HepG2 (cell line): ENCODE data around the gene PLXNB2. TPM values are rescaled to one million over a fixed set of nuclear protein-coding genes. Genes with fewer than 3 reads are reported as not detected.

ENCODE experiments used
- ATAC-seq: fragments of 200-7000 bp; cut with Tn5 transposase; 3 replicates; pipeline ENCODE4 v1.9.1; 2020; ENCODE audit warnings: mild to moderate bottlenecking, moderate library complexity
- BruUV-seq: library from RNA; stranded (reverse); fragments of 400-500 nt; replicated peaks from 2 replicates; lab custom pipeline; 2021; lab: Mats Ljungman, UMichigan
- CTCF ChIA-PET: fragments of 300-600 bp; formaldehyde crosslinking; extraction: SDS; loops from one replicate; lab custom pipeline; 2021; ENCODE audit warnings: low total read pairs, inconsistent platforms, low intra/inter-chr PET ratio; lab: Yijun Ruan, JAX
- POLR2A ChIA-PET: fragments of 350-600 bp; sonication (Branson Sonifier 250); formaldehyde crosslinking; loops from one replicate; lab custom pipeline; 2020; ENCODE audit warnings: antibody characterized with exemption, inconsistent platforms; lab: Yijun Ruan, JAX
- DNase-seq: peaks from one replicate; pipeline ENCODE4 v3.0.0-alpha.2; 2015; ENCODE audit warnings: low spot score
- FAIRE-seq: peaks from 3 replicates; lab custom pipeline; 2011; peaks lifted over from hg19 to GRCh38; lab: Jason Lieb, UNC
- H2AFZ ChIP-seq: one replicate; pipeline ENCODE4 v1.6.1; 2011; ENCODE audit warnings: low read length, inconsistent platforms
- H3K27ac ChIP-seq: fragments of 300-600 bp; 3 replicates; pipeline ENCODE4 v1.8.0; 2011; ENCODE audit warnings: mixed run types, mild to moderate bottlenecking, mixed read lengths, low read length, inconsistent platforms; ENCODE audit not compliant: insufficient read depth; ENCODE audit errors: extremely low read length
- H3K27me3 ChIP-seq, 2 experiments: fragments of 200-600 bp in 1 of 2; 2 replicates in 1 of 2; 3 replicates in 1 of 2; pipeline versions ENCODE4 v1.6.0 to v1.8.0; 2011; ENCODE audit warnings: low read length in 2 of 2, mild to moderate bottlenecking in 2 of 2, moderate library complexity in 2 of 2, inconsistent platforms in 1 of 2; ENCODE audit not compliant: insufficient read depth in 2 of 2, control insufficient read depth in 1 of 2
- H3K36me3 ChIP-seq, 2 experiments: fragments of 200-600 bp in 1 of 2; replicated peaks in 1 of 2; 2 replicates in 1 of 2; 3 replicates in 1 of 2; pipeline versions ENCODE4 v1.5.1 to v1.8.0; 2011; ENCODE audit warnings: low read length in 2 of 2, inconsistent platforms in 1 of 2; ENCODE audit not compliant: insufficient read depth in 2 of 2, control insufficient read depth in 1 of 2
- H3K4me1 ChIP-seq: 2 replicates; pipeline ENCODE4 v1.5.1; 2012; ENCODE audit warnings: low read length, inconsistent platforms; ENCODE audit not compliant: insufficient read depth
- H3K4me2 ChIP-seq: 2 replicates; pipeline ENCODE4 v1.6.0; 2011; ENCODE audit warnings: low read depth, low read length, inconsistent platforms
- H3K4me3 ChIP-seq, 3 experiments: fragments of 200-600 bp in 1 of 3; sonication (generic), shearing (Covaris generic) in 1 of 3; replicated peaks in 1 of 3; 2 replicates each; pipeline ENCODE4 v1.5.1; 2011 to 2016; ENCODE audit warnings: low read length in 3 of 3, inconsistent platforms in 2 of 3, low read depth in 2 of 3, mild to moderate bottlenecking in 2 of 3, control low read depth in 1 of 3, mixed read lengths in 1 of 3; ENCODE audit not compliant: insufficient read depth in 1 of 3
- H3K79me2 ChIP-seq: one replicate; pipeline ENCODE4 v1.6.1; 2011; ENCODE audit warnings: low read length, inconsistent platforms; ENCODE audit not compliant: insufficient read depth
- H3K9ac ChIP-seq: 2 replicates; pipeline ENCODE4 v1.6.0; 2011; ENCODE audit warnings: mild to moderate bottlenecking, low read depth, low read length, inconsistent platforms; ENCODE audit not compliant: insufficient read depth
- H3K9me3 ChIP-seq: 2 replicates; pipeline ENCODE4 v1.5.1; 2012; ENCODE audit warnings: mild to moderate bottlenecking, low read length
- H4K20me1 ChIP-seq: 2 replicates; pipeline ENCODE4 v1.6.0; 2011; ENCODE audit warnings: inconsistent platforms, mild to moderate bottlenecking, low read length, moderate library complexity; ENCODE audit not compliant: insufficient read depth
- KAT8 ChIP-seq: IDR thresholded peaks from 2 replicates; pipeline ENCODE4 v1.6.1; 2016; ENCODE audit warnings: missing genetic modification reagents, missing compliant biosample characterization
- NFIB ChIP-seq: sonication (generic); formaldehyde crosslinking; IDR thresholded peaks from 2 replicates; pipeline ENCODE4 v1.9.0; 2021; ENCODE audit warnings: missing genetic modification reagents, mild to moderate bottlenecking, borderline replicate concordance
- RNF2 ChIP-seq: fragments of 450-650 bp; conservative IDR thresholded peaks from 2 replicates; pipeline ENCODE4 v1.6.1; 2016; ENCODE audit warnings: low read depth
- SPEN ChIP-seq: sonication (generic); formaldehyde crosslinking; IDR thresholded peaks from 2 replicates; pipeline ENCODE4 v1.5.1; 2020; ENCODE audit warnings: low read depth, mild to moderate bottlenecking, missing genetic modification reagents
- ZKSCAN1 ChIP-seq: fragments of 150-350 bp; IDR thresholded peaks from 2 replicates; pipeline ENCODE4 v1.6.1; 2014; ENCODE audit warnings: low read length
- ZNF232 ChIP-seq: sonication (generic); formaldehyde crosslinking; IDR thresholded peaks from 2 replicates; pipeline ENCODE4 v1.4.0; 2020; ENCODE audit warnings: missing genetic modification reagents, borderline replicate concordance
- ZNF788 ChIP-seq: sonication (generic); formaldehyde crosslinking; IDR thresholded peaks from 2 replicates; pipeline ENCODE4 v1.5.0; 2020; ENCODE audit warnings: mild to moderate bottlenecking, missing genetic modification reagents, borderline replicate concordance
- WGBS: methylation state at CpG from one replicate; pipeline ENCODE4 v1.1.6; 2017; ENCODE audit warnings: low lambda C conversion rate; 5-methylcytosine and 5-hydroxymethylcytosine counted together
- in situ Hi-C: cut with HindIII; loops from 2 replicates; pipeline ENCODE4 v1.10.0; 2017; ENCODE audit warnings: low pct_unique_long_range_greater_than_20kb; ENCODE audit not compliant: extremely low pct_ligation_motif_present
- intact Hi-C: fragments of 100-400 bp; cut with micrococcal nuclease; formaldehyde crosslinking; loops from one replicate; pipeline ENCODE4 v1.10.0; 2022; ENCODE audit not compliant: unreplicated experiment
- polyA plus RNA-seq, 8 experiments: library from polyadenylated mRNA; depleted of rRNA in 3 of 8; stranded (reverse) in 7 of 8; unstranded in 1 of 8; fragments of >200 nt; fragmentation: Illumina TruSeq in 4 of 8; extraction: Trizol in 4 of 8; gene quantifications; 2 replicates each; pipeline versions ENCODE4 v1.2.1 to v1.2.3, GENCODE V29; 2011 to 2016; ENCODE audit warnings: low read depth in 4 of 8, missing spikeins in 1 of 8, mixed read lengths in 1 of 8; ENCODE audit not compliant: insufficient read depth in 1 of 8
- total RNA-seq, 5 experiments: library from RNA; depleted of rRNA; stranded (reverse); fragments of >200 nt; fragmentation: Illumina TruSeq; extraction: Trizol; gene quantifications; 2 replicates each; pipeline ENCODE4 v1.2.3, GENCODE V29; 2016; ENCODE audit warnings: low read depth in 1 of 5
- TF ChIP-seq, protein P1 (sequence below): IDR thresholded peaks from 2 replicates; pipeline ENCODE4 v1.6.1; 2012; ENCODE audit warnings: low read length, improper control_type of control experiment
- TF ChIP-seq, protein P2 (sequence below): sonication (generic); formaldehyde crosslinking; IDR thresholded peaks from 2 replicates; pipeline ENCODE4 v1.5.0; 2020; ENCODE audit warnings: mild to moderate bottlenecking, missing genetic modification reagents, borderline replicate concordance
- TF ChIP-seq, protein P3 (sequence below): IDR thresholded peaks from 2 replicates; pipeline ENCODE4 v1.6.1; 2016; ENCODE audit warnings: missing compliant biosample characterization, missing genetic modification reagents, borderline replicate concordance
- TF ChIP-seq, protein P4 (sequence below): sonication (generic); formaldehyde crosslinking; conservative IDR thresholded peaks from 2 replicates; pipeline ENCODE4 v1.5.0; 2020; ENCODE audit warnings: missing genetic modification reagents

PLXNB2 gene
- total and polyA plus RNA-seq, 2 of the 13 experiments (the other 11 are each of a cell fraction or from before 2014, with no cell fraction given): 32.6 to 68.9 TPM

DNA sequence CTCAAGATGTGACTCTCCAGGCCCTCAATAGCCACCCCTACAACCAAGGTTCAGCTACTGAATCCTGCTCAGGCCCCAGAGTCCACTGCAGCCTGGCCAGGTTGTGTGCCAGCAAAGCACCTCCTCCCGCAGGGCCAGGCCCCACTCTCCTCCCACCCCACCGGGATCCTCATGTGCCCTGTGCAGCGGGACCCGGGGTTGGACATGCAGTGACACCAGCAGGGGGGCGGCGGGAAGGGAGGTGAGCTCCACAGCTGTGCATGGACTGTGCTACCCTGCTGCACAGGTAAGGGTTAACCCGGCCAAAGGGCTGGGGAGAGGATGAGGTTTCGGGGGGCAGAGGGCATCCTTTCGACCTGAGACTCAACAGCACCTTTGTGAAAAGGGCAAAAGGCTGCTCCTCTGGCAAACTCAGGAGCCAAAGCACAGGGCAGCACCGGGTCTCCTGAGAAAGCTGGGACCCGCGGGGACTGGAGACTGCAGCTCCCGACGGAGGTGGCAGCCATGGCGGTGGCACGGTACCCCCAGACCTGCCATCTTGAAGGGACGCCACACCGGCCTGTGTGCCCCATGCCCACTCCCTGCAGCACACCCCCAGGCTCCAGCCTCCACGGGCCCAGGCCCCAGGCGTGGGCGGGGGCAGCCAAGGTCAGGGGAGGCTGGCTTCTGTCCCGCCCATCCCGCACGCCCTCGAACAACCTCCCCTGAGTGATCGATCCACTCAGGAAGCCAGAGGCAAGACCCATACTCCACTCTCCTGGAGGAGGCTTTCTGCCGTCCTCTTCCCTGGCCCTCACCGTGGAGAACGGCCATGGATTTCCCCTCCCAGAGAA is 10.6 kb downstream of the PLXNB2 start:
- peaks cover 83% of the 10 kb centered on the region for H3K4me1 ChIP-seq
- ChIA-PET POLR2A (interaction anchor here (0.7 to 3.2 kb wide), 6 partner anchors 10 to 91 kb away, joined by 3 to 24 read pairs (median 4); partner anchors contain the start of gene PLXNB2), CTCF (interaction anchor here (1.1 kb wide), 1 partner anchor 20 kb away, joined by 3 read pairs; no protein-coding TSS in a partner anchor)
- no TSS peak for BruUV-seq
- no peaks in the 10 kb centered on the region for H3K9me3 ChIP-seq
- H3K27ac ChIP-seq: peak overlapping the region; percentile 68
- H3K27me3 ChIP-seq: no peaks in the 10 kb centered on the region
- peak overlapping the region; percentile 40; the same call in 1 of the 2 replicates for H3K9ac ChIP-seq
- 9% methylated on average over 8 of the region's 29 CpGs for WGBS
- intact Hi-C loops (loop anchor here (1.0 to 10.0 kb wide), 2 partner anchors 11 to 872 kb away; no protein-coding TSS in a partner anchor), in situ Hi-C loops (no loop called here)
- peak; percentile 30 for DNase-seq
- H3K4me3 ChIP-seq: peak overlapping the region; percentile 23 to 54 (median 34); a peak in 3 of 6 replicates
- H4K20me1 ChIP-seq: peaks cover 12% of the 10 kb centered on the region; the same call in 1 of the 2 replicates
- H2AFZ ChIP-seq: no peak overlapping the region
- ATAC-seq: peak; percentile 17
- H3K79me2 ChIP-seq: peaks cover 64% of the 10 kb centered on the region
- peak overlapping the region; percentile 71 for H3K4me2 ChIP-seq
- no peak for FAIRE-seq
- H3K36me3 ChIP-seq: no peaks in the 10 kb centered on the region
- TF ChIP-seq ZNF788 (CRISPR knock-in tag) (no peak), SPEN (CRISPR knock-in tag) (no peak), NFIB (CRISPR knock-in tag) (no peak), KAT8 (no peak), RNF2 (no peak), ZNF232 (CRISPR knock-in tag) (no peak), ZKSCAN1 (no peak)
- TF ChIP-seq, protein P1, sequence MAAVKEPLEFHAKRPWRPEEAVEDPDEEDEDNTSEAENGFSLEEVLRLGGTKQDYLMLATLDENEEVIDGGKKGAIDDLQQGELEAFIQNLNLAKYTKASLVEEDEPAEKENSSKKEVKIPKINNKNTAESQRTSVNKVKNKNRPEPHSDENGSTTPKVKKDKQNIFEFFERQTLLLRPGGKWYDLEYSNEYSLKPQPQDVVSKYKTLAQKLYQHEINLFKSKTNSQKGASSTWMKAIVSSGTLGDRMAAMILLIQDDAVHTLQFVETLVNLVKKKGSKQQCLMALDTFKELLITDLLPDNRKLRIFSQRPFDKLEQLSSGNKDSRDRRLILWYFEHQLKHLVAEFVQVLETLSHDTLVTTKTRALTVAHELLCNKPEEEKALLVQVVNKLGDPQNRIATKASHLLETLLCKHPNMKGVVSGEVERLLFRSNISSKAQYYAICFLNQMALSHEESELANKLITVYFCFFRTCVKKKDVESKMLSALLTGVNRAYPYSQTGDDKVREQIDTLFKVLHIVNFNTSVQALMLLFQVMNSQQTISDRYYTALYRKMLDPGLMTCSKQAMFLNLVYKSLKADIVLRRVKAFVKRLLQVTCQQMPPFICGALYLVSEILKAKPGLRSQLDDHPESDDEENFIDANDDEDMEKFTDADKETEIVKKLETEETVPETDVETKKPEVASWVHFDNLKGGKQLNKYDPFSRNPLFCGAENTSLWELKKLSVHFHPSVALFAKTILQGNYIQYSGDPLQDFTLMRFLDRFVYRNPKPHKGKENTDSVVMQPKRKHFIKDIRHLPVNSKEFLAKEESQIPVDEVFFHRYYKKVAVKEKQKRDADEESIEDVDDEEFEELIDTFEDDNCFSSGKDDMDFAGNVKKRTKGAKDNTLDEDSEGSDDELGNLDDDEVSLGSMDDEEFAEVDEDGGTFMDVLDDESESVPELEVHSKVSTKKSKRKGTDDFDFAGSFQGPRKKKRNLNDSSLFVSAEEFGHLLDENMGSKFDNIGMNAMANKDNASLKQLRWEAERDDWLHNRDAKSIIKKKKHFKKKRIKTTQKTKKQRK: no peak
- TF ChIP-seq, protein P2, sequence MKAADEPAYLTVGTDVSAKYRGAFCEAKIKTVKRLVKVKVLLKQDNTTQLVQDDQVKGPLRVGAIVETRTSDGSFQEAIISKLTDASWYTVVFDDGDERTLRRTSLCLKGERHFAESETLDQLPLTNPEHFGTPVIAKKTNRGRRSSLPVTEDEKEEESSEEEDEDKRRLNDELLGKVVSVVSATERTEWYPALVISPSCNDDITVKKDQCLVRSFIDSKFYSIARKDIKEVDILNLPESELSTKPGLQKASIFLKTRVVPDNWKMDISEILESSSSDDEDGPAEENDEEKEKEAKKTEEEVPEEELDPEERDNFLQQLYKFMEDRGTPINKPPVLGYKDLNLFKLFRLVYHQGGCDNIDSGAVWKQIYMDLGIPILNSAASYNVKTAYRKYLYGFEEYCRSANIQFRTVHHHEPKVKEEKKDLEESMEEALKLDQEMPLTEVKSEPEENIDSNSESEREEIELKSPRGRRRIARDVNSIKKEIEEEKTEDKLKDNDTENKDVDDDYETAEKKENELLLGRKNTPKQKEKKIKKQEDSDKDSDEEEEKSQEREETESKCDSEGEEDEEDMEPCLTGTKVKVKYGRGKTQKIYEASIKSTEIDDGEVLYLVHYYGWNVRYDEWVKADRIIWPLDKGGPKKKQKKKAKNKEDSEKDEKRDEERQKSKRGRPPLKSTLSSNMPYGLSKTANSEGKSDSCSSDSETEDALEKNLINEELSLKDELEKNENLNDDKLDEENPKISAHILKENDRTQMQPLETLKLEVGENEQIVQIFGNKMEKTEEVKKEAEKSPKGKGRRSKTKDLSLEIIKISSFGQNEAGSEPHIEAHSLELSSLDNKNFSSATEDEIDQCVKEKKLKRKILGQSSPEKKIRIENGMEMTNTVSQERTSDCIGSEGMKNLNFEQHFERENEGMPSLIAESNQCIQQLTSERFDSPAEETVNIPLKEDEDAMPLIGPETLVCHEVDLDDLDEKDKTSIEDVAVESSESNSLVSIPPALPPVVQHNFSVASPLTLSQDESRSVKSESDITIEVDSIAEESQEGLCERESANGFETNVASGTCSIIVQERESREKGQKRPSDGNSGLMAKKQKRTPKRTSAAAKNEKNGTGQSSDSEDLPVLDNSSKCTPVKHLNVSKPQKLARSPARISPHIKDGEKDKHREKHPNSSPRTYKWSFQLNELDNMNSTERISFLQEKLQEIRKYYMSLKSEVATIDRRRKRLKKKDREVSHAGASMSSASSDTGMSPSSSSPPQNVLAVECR (CRISPR knock-in tag): 0 out of 2 replicates have a peak, but pooled peaks have one; percentile 18
- TF ChIP-seq, protein P3, sequence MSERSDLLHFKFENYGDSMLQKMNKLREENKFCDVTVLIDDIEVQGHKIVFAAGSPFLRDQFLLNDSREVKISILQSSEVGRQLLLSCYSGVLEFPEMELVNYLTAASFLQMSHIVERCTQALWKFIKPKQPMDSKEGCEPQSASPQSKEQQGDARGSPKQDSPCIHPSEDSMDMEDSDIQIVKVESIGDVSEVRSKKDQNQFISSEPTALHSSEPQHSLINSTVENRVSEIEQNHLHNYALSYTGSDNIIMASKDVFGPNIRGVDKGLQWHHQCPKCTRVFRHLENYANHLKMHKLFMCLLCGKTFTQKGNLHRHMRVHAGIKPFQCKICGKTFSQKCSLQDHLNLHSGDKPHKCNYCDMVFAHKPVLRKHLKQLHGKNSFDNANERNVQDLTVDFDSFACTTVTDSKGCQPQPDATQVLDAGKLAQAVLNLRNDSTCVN (CRISPR knock-in tag): no peak; the same call in 1 of the 2 replicates
- TF ChIP-seq, protein P4, sequence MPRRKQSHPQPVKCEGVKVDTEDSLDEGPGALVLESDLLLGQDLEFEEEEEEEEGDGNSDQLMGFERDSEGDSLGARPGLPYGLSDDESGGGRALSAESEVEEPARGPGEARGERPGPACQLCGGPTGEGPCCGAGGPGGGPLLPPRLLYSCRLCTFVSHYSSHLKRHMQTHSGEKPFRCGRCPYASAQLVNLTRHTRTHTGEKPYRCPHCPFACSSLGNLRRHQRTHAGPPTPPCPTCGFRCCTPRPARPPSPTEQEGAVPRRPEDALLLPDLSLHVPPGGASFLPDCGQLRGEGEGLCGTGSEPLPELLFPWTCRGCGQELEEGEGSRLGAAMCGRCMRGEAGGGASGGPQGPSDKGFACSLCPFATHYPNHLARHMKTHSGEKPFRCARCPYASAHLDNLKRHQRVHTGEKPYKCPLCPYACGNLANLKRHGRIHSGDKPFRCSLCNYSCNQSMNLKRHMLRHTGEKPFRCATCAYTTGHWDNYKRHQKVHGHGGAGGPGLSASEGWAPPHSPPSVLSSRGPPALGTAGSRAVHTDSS (CRISPR knock-in tag): no peak
